ENCODE results near the gene KCTD16.

DNA sequence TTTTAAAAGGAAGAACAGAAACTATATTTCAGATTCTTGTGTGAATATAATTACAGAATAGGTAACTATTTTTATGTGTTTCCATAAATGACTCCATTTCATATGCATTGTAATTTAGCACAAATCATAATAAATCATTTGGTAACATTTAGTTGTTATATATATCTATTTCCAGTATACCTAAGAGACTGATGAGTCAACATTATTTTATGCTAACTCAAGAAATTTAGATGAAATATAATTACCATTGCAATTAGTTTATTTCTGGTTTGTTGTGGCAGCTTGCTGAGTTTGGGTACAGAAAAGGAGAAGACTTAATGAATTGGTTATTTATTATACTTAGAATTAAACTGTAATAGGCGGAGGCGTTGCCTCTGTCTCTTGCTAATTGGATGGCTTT, 314.9 kb downstream of the KCTD16 start:
- TF ChIP-seq, protein P1, sequence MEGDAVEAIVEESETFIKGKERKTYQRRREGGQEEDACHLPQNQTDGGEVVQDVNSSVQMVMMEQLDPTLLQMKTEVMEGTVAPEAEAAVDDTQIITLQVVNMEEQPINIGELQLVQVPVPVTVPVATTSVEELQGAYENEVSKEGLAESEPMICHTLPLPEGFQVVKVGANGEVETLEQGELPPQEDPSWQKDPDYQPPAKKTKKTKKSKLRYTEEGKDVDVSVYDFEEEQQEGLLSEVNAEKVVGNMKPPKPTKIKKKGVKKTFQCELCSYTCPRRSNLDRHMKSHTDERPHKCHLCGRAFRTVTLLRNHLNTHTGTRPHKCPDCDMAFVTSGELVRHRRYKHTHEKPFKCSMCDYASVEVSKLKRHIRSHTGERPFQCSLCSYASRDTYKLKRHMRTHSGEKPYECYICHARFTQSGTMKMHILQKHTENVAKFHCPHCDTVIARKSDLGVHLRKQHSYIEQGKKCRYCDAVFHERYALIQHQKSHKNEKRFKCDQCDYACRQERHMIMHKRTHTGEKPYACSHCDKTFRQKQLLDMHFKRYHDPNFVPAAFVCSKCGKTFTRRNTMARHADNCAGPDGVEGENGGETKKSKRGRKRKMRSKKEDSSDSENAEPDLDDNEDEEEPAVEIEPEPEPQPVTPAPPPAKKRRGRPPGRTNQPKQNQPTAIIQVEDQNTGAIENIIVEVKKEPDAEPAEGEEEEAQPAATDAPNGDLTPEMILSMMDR (IDR thresholded peaks at IDR 0.05), result no peak
- TF ChIP-seq ZFX (IDR thresholded peaks at IDR 0.05; ENCODE audit: borderline replicate concordance), result no peak
